GM06990 (cell line): Measurements from ENCODE around the gene MAP2K1.

ENCODE experiments used
- DNase-seq: peaks from one replicate; pipeline ENCODE4 v3.0.0-alpha.2; 2011; ENCODE audit not compliant: insufficient read length; ENCODE audit errors: extremely low read depth
- H3K27me3 ChIP-seq: replicated peaks from 2 replicates; pipeline ENCODE4 v1.6.0; 2011; ENCODE audit warnings: low read length; ENCODE audit not compliant: control insufficient read depth, insufficient read depth
- H3K36me3 ChIP-seq: 2 replicates; pipeline ENCODE4 v1.5.1; 2011; ENCODE audit warnings: low read length; ENCODE audit not compliant: control insufficient read depth, insufficient read depth
- H3K4me3 ChIP-seq: replicated peaks from 2 replicates; pipeline ENCODE4 v1.5.1; 2011; ENCODE audit warnings: low read depth, mild to moderate bottlenecking, control low read depth, low read length
- CTCF ChIP-seq: IDR thresholded peaks from 2 replicates; pipeline ENCODE4 v1.5.1; 2011; ENCODE audit warnings: low read length, control low read depth, mild to moderate bottlenecking, inconsistent platforms; ENCODE audit not compliant: insufficient read depth, poor library complexity, severe bottlenecking

MAP2K1 gene

DNA sequence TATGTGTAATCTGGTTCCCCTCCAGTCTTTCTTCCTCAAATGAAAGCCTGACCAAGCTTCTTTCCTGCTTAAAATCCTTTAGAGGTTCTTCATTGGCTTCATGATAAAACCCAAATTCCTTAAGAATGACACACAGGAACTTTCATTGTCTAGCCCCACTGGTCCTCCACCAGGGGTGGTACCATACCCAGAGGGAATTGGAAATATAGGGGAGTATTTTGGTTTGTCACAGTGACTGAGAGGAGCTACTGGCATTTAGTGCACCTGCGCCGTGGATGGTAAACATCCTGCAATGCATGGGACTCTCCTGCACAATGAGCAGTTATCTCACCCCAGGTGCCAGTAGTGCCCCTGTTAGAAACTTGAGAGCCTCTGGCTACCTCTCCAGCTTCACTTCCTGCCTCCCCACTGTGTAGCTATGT, 129.2 kb downstream of the MAP2K1 start:
- H3K4me3 ChIP-seq = no peak overlapping the region
- DNase-seq = no peak
- H3K36me3 ChIP-seq = peaks cover 8% of the 10 kb centered on the region
- TF ChIP-seq CTCF = no peak
- H3K27me3 ChIP-seq = no peaks in the 10 kb centered on the region

GRCh38 chr15:66523926-66524325, 137.2 kb downstream of the MAP2K1 start:
- no peak for TF ChIP-seq CTCF
- Histone ChIP-seq H3K36me3 (peaks cover 5% of the 10 kb centered on the region), H3K4me3 (no peak overlapping the region), H3K27me3 (no peaks in the 10 kb centered on the region)
- DNase-seq = no peak

GRCh38 chr15:66524838-66525237, 138.1 kb downstream of the MAP2K1 start:
- no peak for DNase-seq
- no peaks in the 10 kb centered on the region for H3K27me3 ChIP-seq
- TF ChIP-seq CTCF = no peak
- H3K36me3 ChIP-seq = peaks cover 3% of the 10 kb centered on the region
- H3K4me3 ChIP-seq = no peak overlapping the region

DNA sequence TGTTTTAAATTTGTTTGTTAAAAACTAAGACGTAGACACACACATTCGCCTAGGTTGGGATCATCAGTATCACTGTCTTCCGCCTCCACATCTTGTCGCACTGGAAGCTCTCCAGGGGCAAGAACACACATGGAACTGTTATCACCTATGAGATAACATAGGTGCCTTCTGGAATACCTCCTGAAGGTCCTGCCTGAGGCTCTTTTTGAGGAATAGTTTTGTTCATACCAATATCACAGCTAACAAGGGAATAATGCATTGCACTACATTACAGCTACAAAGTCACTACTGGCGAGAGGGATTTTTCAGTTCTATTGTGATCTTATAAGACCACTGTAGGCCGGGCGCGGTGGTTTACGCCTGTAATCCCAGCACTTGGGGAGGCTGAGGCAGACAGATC, 148.3 kb downstream of the MAP2K1 start:
- Histone ChIP-seq H3K36me3 (peaks cover 2% of the 10 kb centered on the region), H3K4me3 (no peak overlapping the region), H3K27me3 (no peaks in the 10 kb centered on the region)
- no peak for DNase-seq
- TF ChIP-seq CTCF = no peak
